Measurements from ENCODE around the gene PYGB. TPM values are rescaled to one million over a fixed set of nuclear protein-coding genes. Genes with fewer than 3 reads are reported as not detected.

PYGB gene
- total and polyA plus RNA-seq, 2 donors (not counting 1 experiment from before 2014, with no cell fraction given): 22.5 to 30.6 TPM

DNA sequence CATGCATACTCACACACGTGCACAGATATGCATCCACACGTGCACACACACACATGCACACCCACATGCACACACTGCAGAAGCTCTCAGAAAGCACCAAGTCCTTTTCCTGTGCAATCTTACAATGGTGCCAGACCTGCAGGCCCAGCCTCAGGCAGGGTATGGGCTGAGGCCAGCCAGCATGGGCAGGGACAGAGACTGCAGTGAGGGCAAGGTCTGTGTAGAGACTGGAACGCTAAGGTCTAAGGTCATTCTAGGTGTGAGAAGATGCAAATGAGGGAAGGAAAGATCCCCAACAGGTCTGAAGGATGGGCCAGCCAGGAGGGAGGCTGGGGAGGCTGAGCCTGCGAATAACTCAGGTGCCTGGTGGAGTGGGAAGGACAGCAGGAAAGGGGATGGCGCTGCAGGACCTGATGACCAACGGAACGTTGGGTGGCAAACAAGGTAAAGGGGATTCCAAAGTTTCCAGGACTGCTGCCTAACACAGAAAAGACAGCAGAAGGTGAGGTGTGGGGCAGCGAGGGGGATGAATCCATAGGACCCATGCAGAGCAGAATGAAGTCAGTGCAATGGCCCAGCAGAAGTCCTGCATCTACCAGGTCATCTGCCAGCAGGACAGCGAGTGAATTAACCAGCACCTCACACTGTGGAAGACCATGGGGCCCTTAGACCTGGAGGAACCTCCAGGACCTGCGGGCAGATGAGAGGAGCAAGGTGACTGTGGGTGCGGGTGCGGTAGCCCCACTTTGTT is 75.8 kb downstream of the PYGB start:
- DNase-seq (no peak), ATAC-seq (ENCODE audit: low read depth) (no peak)
- H3K4me3 ChIP-seq (ENCODE audit: control extremely low read depth in 1 of 5, extremely low read depth in 1 of 5, insufficient read depth in 1 of 5, low read depth in 2 of 5, low read length in 4 of 5): no peak overlapping the region
- H3K27ac Mint-ChIP-seq: peak overlapping the region; percentile 53
- H3K27me3 Mint-ChIP-seq: no peaks in the 10 kb centered on the region
- WGBS (ENCODE audit: insufficient coverage): 98% methylated on average over 7 of the region's 12 CpGs
- H3K27me3 ChIP-seq (replicated peaks in 1 of 4; ENCODE audit: control extremely low read depth in 1 of 4, control insufficient read depth in 3 of 4, insufficient read depth in 4 of 4, low read length in 3 of 4): no peaks in the 10 kb centered on the region
- H3K4me1 ChIP-seq (ENCODE audit: control insufficient read depth in 2 of 2, insufficient read depth in 2 of 2, low read length in 2 of 2): peaks cover 9 to 12% of the 10 kb centered on the region in 2 donors
- H3K4me1 Mint-ChIP-seq: peaks cover 28% of the 10 kb centered on the region
- no peaks in the 10 kb centered on the region for H3K9me3 Mint-ChIP-seq (ENCODE audit: insufficient read depth)
- H3K79me2 ChIP-seq (ENCODE audit: control insufficient read depth, insufficient read depth, low read length): peaks cover 16% of the 10 kb centered on the region
- no peak for TF ChIP-seq EZH2 (IDR thresholded peaks at IDR 0.05; ENCODE audit: borderline replicate concordance, insufficient read depth, low read depth, low read length, poor library complexity, severe bottlenecking)
- TF ChIP-seq, protein P1, sequence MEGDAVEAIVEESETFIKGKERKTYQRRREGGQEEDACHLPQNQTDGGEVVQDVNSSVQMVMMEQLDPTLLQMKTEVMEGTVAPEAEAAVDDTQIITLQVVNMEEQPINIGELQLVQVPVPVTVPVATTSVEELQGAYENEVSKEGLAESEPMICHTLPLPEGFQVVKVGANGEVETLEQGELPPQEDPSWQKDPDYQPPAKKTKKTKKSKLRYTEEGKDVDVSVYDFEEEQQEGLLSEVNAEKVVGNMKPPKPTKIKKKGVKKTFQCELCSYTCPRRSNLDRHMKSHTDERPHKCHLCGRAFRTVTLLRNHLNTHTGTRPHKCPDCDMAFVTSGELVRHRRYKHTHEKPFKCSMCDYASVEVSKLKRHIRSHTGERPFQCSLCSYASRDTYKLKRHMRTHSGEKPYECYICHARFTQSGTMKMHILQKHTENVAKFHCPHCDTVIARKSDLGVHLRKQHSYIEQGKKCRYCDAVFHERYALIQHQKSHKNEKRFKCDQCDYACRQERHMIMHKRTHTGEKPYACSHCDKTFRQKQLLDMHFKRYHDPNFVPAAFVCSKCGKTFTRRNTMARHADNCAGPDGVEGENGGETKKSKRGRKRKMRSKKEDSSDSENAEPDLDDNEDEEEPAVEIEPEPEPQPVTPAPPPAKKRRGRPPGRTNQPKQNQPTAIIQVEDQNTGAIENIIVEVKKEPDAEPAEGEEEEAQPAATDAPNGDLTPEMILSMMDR (IDR thresholded peaks at IDR 0.05): no peak
- H3K27ac ChIP-seq (ENCODE audit: low read length in 2 of 2): no peak overlapping the region
- no peak overlapping the region for H3K9ac ChIP-seq (ENCODE audit: low read length)
- no peaks in the 10 kb centered on the region for H4K20me1 ChIP-seq (ENCODE audit: control insufficient read depth, insufficient read depth, low read length, poor library complexity, severe bottlenecking)
- H3K4me2 ChIP-seq (replicated peaks; ENCODE audit: low read depth, low read length, poor library complexity, severe bottlenecking): no peak overlapping the region
- peaks cover 1 to 6% of the 10 kb centered on the region in 2 experiments for H3K36me3 ChIP-seq (replicated peaks in 1 of 2; ENCODE audit: control extremely low read depth in 1 of 2, control insufficient read depth in 1 of 2, extremely low read depth in 1 of 2, insufficient read depth in 2 of 2, low read length in 1 of 2)
- no peak overlapping the region for H2AFZ ChIP-seq (ENCODE audit: insufficient read depth, low read depth, low read length, poor library complexity, severe bottlenecking)
- CTCF ChIA-PET: no interaction called here
- POLR2A ChIA-PET: no interaction called here
- intact Hi-C loops (cut with micrococcal nuclease): no loop called here
- H3K9me3 ChIP-seq (ENCODE audit: control extremely low read depth in 1 of 3, control insufficient read depth in 2 of 3, insufficient read depth in 1 of 3, low read length in 2 of 3): no peaks in the 10 kb centered on the region
- H3K4me3 Mint-ChIP-seq: no peak overlapping the region

DNA sequence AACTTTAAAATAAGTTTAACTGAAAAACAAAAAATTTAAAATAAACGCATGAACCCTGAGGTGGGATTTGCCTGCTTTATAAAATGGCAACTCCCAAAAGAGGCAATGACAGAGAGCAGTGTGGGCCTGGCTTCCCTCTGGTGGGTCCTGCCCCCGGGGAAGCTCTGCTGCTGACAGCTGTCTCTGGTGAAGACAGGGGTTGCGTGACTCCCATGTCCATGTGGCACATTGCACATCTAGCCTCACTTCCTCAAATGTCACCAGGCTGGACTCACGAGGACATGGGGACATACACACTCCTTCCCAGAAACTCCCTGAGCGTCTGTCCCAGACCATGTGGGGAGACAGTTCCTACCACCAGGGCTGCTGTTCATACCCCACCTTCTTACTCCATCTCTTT is 76.5 kb downstream of the PYGB start:
- H3K4me1 ChIP-seq (ENCODE audit: control insufficient read depth in 2 of 2, insufficient read depth in 2 of 2, low read length in 2 of 2): peaks cover 2 to 5% of the 10 kb centered on the region in 2 donors
- no peak overlapping the region for H2AFZ ChIP-seq (ENCODE audit: insufficient read depth, low read depth, low read length, poor library complexity, severe bottlenecking)
- no peak for ATAC-seq (ENCODE audit: low read depth)
- TF ChIP-seq, protein P1 (IDR thresholded peaks at IDR 0.05): no peak
- TF ChIP-seq EZH2 (IDR thresholded peaks at IDR 0.05; ENCODE audit: borderline replicate concordance, insufficient read depth, low read depth, low read length, poor library complexity, severe bottlenecking): no peak
- H3K4me1 Mint-ChIP-seq: peaks cover 21% of the 10 kb centered on the region
- no peaks in the 10 kb centered on the region for H4K20me1 ChIP-seq (ENCODE audit: control insufficient read depth, insufficient read depth, low read length, poor library complexity, severe bottlenecking)
- peaks cover 1 to 6% of the 10 kb centered on the region in 2 experiments for H3K36me3 ChIP-seq (replicated peaks in 1 of 2; ENCODE audit: control extremely low read depth in 1 of 2, control insufficient read depth in 1 of 2, extremely low read depth in 1 of 2, insufficient read depth in 2 of 2, low read length in 1 of 2)
- CTCF ChIA-PET: no interaction called here
- peaks cover 23% of the 10 kb centered on the region for H3K79me2 ChIP-seq (ENCODE audit: control insufficient read depth, insufficient read depth, low read length)
- H3K27me3 ChIP-seq (replicated peaks in 1 of 4; ENCODE audit: control extremely low read depth in 1 of 4, control insufficient read depth in 3 of 4, insufficient read depth in 4 of 4, low read length in 3 of 4): no peaks in the 10 kb centered on the region
- no peak overlapping the region for H3K4me2 ChIP-seq (replicated peaks; ENCODE audit: low read depth, low read length, poor library complexity, severe bottlenecking)
- no peak for DNase-seq
- no peak overlapping the region for H3K4me3 Mint-ChIP-seq
- no peaks in the 10 kb centered on the region for H3K27me3 Mint-ChIP-seq
- no peak overlapping the region for H3K9ac ChIP-seq (ENCODE audit: low read length)
- WGBS (ENCODE audit: insufficient coverage): 61% methylated on average over 5 of the region's 5 CpGs
- no peak overlapping the region for H3K27ac ChIP-seq (ENCODE audit: low read length in 2 of 2)
- H3K4me3 ChIP-seq (ENCODE audit: control extremely low read depth in 1 of 5, extremely low read depth in 1 of 5, insufficient read depth in 1 of 5, low read depth in 2 of 5, low read length in 4 of 5): no peak overlapping the region
- peak overlapping the region; percentile 26 for H3K27ac Mint-ChIP-seq
- no peaks in the 10 kb centered on the region for H3K9me3 ChIP-seq (ENCODE audit: control extremely low read depth in 1 of 3, control insufficient read depth in 2 of 3, insufficient read depth in 1 of 3, low read length in 2 of 3)
- POLR2A ChIA-PET: no interaction called here
- intact Hi-C loops (cut with micrococcal nuclease): no loop called here
- no peaks in the 10 kb centered on the region for H3K9me3 Mint-ChIP-seq (ENCODE audit: insufficient read depth)

Measured in B cell (primary cell).